IMR-90 (cell line): ENCODE results near the gene SERP2. TPM values are rescaled to one million over a fixed set of nuclear protein-coding genes. Genes with fewer than 3 reads are reported as not detected.

Source experiments
- CEBPB ChIP-seq: IDR thresholded peaks from 2 replicates; pipeline ENCODE4 v1.6.1; 2012; ENCODE audit warnings: low read depth, low read length, improper control_type of control experiment
- MXI1 ChIP-seq: IDR thresholded peaks from 2 replicates; pipeline ENCODE4 v1.6.1; 2012; ENCODE audit warnings: low read depth, mild to moderate bottlenecking, low read length, moderate library complexity, borderline replicate concordance
- RAD21 ChIP-seq: IDR thresholded peaks from 2 replicates; pipeline ENCODE4 v1.6.1; 2012; ENCODE audit warnings: low read length, improper control_type of control experiment
- polyA plus RNA-seq, 3 experiments: library from polyadenylated mRNA; depleted of rRNA; stranded (reverse); fragments of >200 nt; gene quantifications; 2 replicates each; pipeline ENCODE4 v1.2.3, GENCODE V29; 2012; ENCODE audit warnings: low replicate concordance in 1 of 3
- total RNA-seq: library from RNA; depleted of rRNA; stranded (reverse); fragments of >200 nt; gene quantifications from 2 replicates; pipeline ENCODE4 v1.2.3, GENCODE V29; 2012
- TF ChIP-seq, protein P1 (sequence below): fragments of 150-350 bp; IDR thresholded peaks from 2 replicates; pipeline ENCODE4 v1.6.1; 2016; ENCODE audit warnings: low read depth, mild to moderate bottlenecking, low read length, moderate library complexity, borderline replicate concordance

Gene SERP2
- total and polyA plus RNA-seq, 2 of the 4 experiments (the other 2 are of a cell fraction) = 0.54 to 1.4 TPM

DNA sequence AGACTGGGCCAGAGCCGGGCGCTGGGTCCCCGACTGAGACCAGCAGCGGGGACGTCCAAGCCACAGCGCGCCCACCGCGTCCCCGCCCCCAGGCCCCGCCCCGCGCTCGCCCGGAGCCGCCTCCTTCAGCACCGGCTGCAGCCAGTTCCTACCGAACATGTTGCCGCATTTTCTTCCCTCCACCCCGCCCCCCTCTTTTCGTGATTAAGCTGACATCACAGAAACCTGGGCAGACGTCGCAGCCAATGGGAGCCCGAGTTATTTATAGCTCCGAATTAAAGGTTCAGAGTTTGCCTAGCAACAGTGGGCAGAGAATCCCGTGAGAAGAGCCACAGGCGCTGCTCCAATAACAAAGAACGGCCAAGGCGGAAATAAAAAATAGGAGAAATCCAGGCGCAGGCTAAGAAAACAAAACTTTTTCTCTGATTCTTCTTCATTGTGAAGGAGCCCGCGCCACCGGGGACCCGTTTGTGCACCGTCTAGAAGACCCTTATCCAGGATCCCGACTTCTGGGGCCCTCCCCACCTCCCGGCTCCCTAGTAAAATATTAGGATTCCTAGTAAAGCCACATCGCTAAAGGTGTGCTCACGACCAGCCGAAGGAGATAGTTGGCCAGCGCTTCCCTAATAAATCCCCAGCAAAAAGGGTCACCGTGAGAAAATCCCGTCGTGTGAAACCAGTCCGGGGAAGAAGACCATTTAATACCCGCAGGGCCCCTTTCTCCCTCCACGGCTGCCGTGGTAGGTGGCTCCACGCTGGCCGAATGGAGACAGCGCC is 61.7 kb downstream of the SERP2 start (continued):
- TF ChIP-seq, protein P1, sequence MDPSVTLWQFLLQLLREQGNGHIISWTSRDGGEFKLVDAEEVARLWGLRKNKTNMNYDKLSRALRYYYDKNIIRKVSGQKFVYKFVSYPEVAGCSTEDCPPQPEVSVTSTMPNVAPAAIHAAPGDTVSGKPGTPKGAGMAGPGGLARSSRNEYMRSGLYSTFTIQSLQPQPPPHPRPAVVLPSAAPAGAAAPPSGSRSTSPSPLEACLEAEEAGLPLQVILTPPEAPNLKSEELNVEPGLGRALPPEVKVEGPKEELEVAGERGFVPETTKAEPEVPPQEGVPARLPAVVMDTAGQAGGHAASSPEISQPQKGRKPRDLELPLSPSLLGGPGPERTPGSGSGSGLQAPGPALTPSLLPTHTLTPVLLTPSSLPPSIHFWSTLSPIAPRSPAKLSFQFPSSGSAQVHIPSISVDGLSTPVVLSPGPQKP = no peak
- TF ChIP-seq RAD21 = no peak
- peak; percentile 40; the same call in 1 of the 2 replicates for TF ChIP-seq CEBPB
- TF ChIP-seq MXI1 = no peak
